HCT116 (cell line): ENCODE results near the gene FLVCR1. TPM values are rescaled to one million over a fixed set of nuclear protein-coding genes. Genes with fewer than 3 reads are reported as not detected.

ENCODE experiments used
- ATAC-seq: fragments of 200-7000 bp; cut with Tn5 transposase; 2 replicates; pipeline ENCODE4 v1.9.1; 2020; ENCODE audit warnings: mild to moderate bottlenecking, moderate library complexity
- BruUV-seq: library from RNA; stranded (reverse); fragments of 400-500 nt; replicated peaks from 2 replicates; lab custom pipeline; 2021; lab: Mats Ljungman, UMichigan
- CTCF ChIA-PET: fragments of 300-600 bp; sonication (Branson Sonifier 250); formaldehyde crosslinking; loops from one replicate; lab custom pipeline; 2021; ENCODE audit warnings: antibody characterized with exemption; lab: Charles Lee
- POLR2A ChIA-PET: fragments of 300-600, 350-600 bp; sonication (Branson Sonifier 250); formaldehyde crosslinking; loops from one replicate; lab custom pipeline; 2021; ENCODE audit warnings: antibody characterized with exemption; lab: Charles Lee
- RAD21 ChIA-PET, 2 experiments: fragments of 300-600 bp; sonication (Branson Sonifier 250); formaldehyde crosslinking; loops; one replicate each; lab custom pipeline; 2023; ENCODE audit warnings: low total read pairs in 2 of 2; ENCODE audit not compliant: uncharacterized antibody in 2 of 2, unreplicated experiment in 2 of 2, low non-redundant PET in 1 of 2; lab: Charles Lee
- DNase-seq: peaks from one replicate; pipeline ENCODE4 v3.0.0-alpha.2; 2010; ENCODE audit warnings: low read depth, low spot score
- H2AFZ ChIP-seq: fragments of 200-600 bp; shearing (Covaris generic), sonication (generic); 2 replicates; pipeline ENCODE4 v1.6.1; 2017; ENCODE audit warnings: low read depth, mixed run types, mixed read lengths, antibody characterized with exemption, low read length; ENCODE audit not compliant: poor library complexity, severe bottlenecking
- H3K27ac ChIP-seq: 2 replicates; pipeline ENCODE4 v1.5.1; 2012; ENCODE audit warnings: low read depth, low read length
- H3K27me3 ChIP-seq: fragments of 200-600 bp; sonication (generic); 2 replicates; pipeline ENCODE4 v1.6.1; 2016; ENCODE audit warnings: mixed run types, low read length, mixed read lengths; ENCODE audit not compliant: insufficient read depth
- H3K36me3 ChIP-seq, 2 experiments: fragments of 200-500 bp in 1 of 2; fragments of 200-600 bp in 1 of 2; sonication (Bioruptor generic) in 1 of 2; sonication (generic) in 1 of 2; 2 replicates each; pipeline versions ENCODE4 v1.5.1 to v1.6.1; 2014 to 2016; ENCODE audit warnings: low read length in 2 of 2, inconsistent platforms in 1 of 2, mixed read lengths in 1 of 2, mixed run types in 1 of 2; ENCODE audit not compliant: insufficient read depth in 2 of 2, control insufficient read depth in 1 of 2
- H3K4me1 ChIP-seq, 2 experiments: fragments of 200-600 bp in 1 of 2; sonication (generic) in 1 of 2; 2 replicates each; pipeline versions ENCODE4 v1.5.1 to v1.6.1; 2012 to 2017; ENCODE audit warnings: low read length in 2 of 2, inconsistent platforms in 1 of 2, mild to moderate bottlenecking in 1 of 2, mixed read lengths in 1 of 2, mixed run types in 1 of 2, moderate library complexity in 1 of 2; ENCODE audit not compliant: insufficient read depth in 2 of 2, control insufficient read depth in 1 of 2
- H3K4me2 ChIP-seq: fragments of 200-600 bp; sonication (generic); 2 replicates; pipeline ENCODE4 v1.6.1; 2017; ENCODE audit warnings: mixed run types, low read length, mixed read lengths
- H3K4me3 ChIP-seq, 2 experiments: fragments of 200-600 bp in 1 of 2; sonication (generic) in 1 of 2; replicated peaks in 1 of 2; 2 replicates each; pipeline ENCODE4 v1.5.1; 2011 to 2016; ENCODE audit warnings: low read length in 2 of 2, control low read depth in 1 of 2, low read depth in 1 of 2, mild to moderate bottlenecking in 1 of 2, mixed read lengths in 1 of 2, mixed run types in 1 of 2
- H3K79me2 ChIP-seq: fragments of 200-600 bp; sonication (generic); 2 replicates; pipeline ENCODE4 v1.6.1; 2017; ENCODE audit warnings: mild to moderate bottlenecking, mixed run types, low read length, moderate library complexity, mixed read lengths; ENCODE audit not compliant: insufficient read depth
- H3K9ac ChIP-seq: fragments of 200-600 bp; sonication (generic); 2 replicates; pipeline ENCODE4 v1.6.1; 2016; ENCODE audit warnings: low read length, mixed read lengths
- H3K9me2 ChIP-seq: fragments of 200-600 bp; sonication (generic), shearing (Covaris generic); 2 replicates; pipeline ENCODE4 v1.6.1; 2017; ENCODE audit warnings: mixed run types, mild to moderate bottlenecking, moderate library complexity; ENCODE audit not compliant: insufficient read depth
- H3K9me3 ChIP-seq, 2 experiments: fragments of 200-500 bp in 1 of 2; fragments of 200-600 bp in 1 of 2; sonication (Bioruptor generic) in 1 of 2; sonication (generic) in 1 of 2; 2 replicates each; pipeline ENCODE4 v1.6.1; 2014 to 2017; ENCODE audit warnings: low read length in 2 of 2, mixed read lengths in 2 of 2, inconsistent platforms in 1 of 2, low read depth in 1 of 2, mild to moderate bottlenecking in 1 of 2, mixed run types in 1 of 2, moderate library complexity in 1 of 2; ENCODE audit not compliant: control insufficient read depth in 1 of 2, insufficient read depth in 1 of 2
- H4K20me1 ChIP-seq: fragments of 200-600 bp; sonication (generic), shearing (Covaris generic); 2 replicates; pipeline ENCODE4 v1.6.1; 2017; ENCODE audit warnings: mixed run types, mild to moderate bottlenecking, moderate library complexity; ENCODE audit not compliant: insufficient read depth
- FOSL1 ChIP-seq: IDR thresholded peaks from 2 replicates; pipeline ENCODE4 v1.6.1; 2012; ENCODE audit warnings: low read depth
- JUND ChIP-seq: IDR thresholded peaks from 2 replicates; pipeline ENCODE4 v1.6.1; 2012
- POLR2A ChIP-seq: IDR thresholded peaks from 2 replicates; pipeline ENCODE4 v1.7.0; 2011; ENCODE audit warnings: borderline replicate concordance; ENCODE audit not compliant: insufficient read depth, insufficient read length; ENCODE audit errors: extremely low read depth
- SRF ChIP-seq: IDR thresholded peaks from 2 replicates; pipeline ENCODE4 v1.6.1; 2012; ENCODE audit warnings: low read depth
- TCF7L2 ChIP-seq: IDR thresholded peaks from 2 replicates; pipeline ENCODE4 v1.7.0; 2011; ENCODE audit warnings: borderline replicate concordance, inconsistent platforms; ENCODE audit not compliant: insufficient read depth, insufficient read length; ENCODE audit errors: extremely low read depth
- YY1 ChIP-seq: IDR thresholded peaks from 2 replicates; pipeline ENCODE4 v1.6.1; 2011; ENCODE audit warnings: low read length, low read depth, moderate library complexity, mild to moderate bottlenecking; ENCODE audit not compliant: insufficient replicate concordance; ENCODE audit errors: extremely low read depth
- ZFX ChIP-seq: fragments of 450-650 bp; IDR thresholded peaks from 2 replicates; pipeline ENCODE4 v1.6.1; 2017
- ZNF274 ChIP-seq: fragments of 200-500 bp; sonication (Bioruptor generic); IDR thresholded peaks from 2 replicates; pipeline ENCODE4 v1.6.1; 2014; ENCODE audit warnings: mild to moderate bottlenecking, low read depth, low read length, inconsistent platforms
- intact Hi-C: fragments of 100-400 bp; cut with micrococcal nuclease; formaldehyde crosslinking; loops from 2 replicates; pipeline ENCODE4 v1.10.0; 2022
- total RNA-seq: library from RNA; stranded (reverse); gene quantifications from one replicate; pipeline ENCODE4 v1.2.1, GENCODE V29; 2021; ENCODE audit not compliant: unreplicated experiment
- TF ChIP-seq, protein P1 (sequence below): IDR thresholded peaks from 2 replicates; pipeline ENCODE4 v1.6.1; 2011; ENCODE audit warnings: mild to moderate bottlenecking, low read length, moderate library complexity; ENCODE audit not compliant: insufficient replicate concordance; ENCODE audit errors: extremely low read depth
- TF ChIP-seq, protein P2 (sequence below), 3 experiments: fragments of 200-600 bp in 1 of 3; sonication (generic) in 1 of 3; IDR thresholded peaks in 2 of 3; conservative IDR thresholded peaks in 1 of 3; 2 replicates each; pipeline ENCODE4 v1.5.1; 2012 to 2017; ENCODE audit warnings: low read depth in 2 of 3, low read length in 2 of 3, antibody characterized with exemption in 1 of 3, borderline replicate concordance in 1 of 3, control low read depth in 1 of 3, mild to moderate bottlenecking in 1 of 3, mixed read lengths in 1 of 3, mixed run types in 1 of 3, moderate library complexity in 1 of 3; ENCODE audit not compliant: insufficient read depth in 1 of 3
- TF ChIP-seq, protein P3 (sequence below): IDR thresholded peaks from 2 replicates; pipeline ENCODE4 v1.6.1; 2012; ENCODE audit warnings: low read depth
- TF ChIP-seq, protein P4 (sequence below): IDR thresholded peaks from 2 replicates; pipeline ENCODE4 v1.6.1; 2012

The FLVCR1 gene
- total RNA-seq, 1 experiment from 2014 or later, result 19.0 TPM

DNA sequence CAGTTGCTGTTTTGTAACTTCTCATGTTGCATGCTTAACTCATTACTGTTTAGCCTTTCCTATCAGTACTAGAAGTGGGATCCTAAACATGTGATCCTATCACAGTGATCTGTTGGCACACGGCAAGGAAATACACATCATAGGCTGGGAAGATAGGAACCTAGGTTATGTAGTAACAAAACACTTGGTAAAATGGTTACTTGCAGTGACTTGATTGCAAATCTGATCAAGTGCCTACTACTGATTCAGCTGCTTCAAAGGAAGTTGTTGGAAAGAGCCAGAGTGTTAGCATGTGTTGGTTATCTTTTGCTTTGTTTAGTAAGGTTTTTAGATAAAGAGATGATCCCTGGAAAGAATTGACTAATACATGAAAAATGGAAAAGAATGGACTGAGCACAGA is 83.4 kb downstream of the FLVCR1 start:
- H2AFZ ChIP-seq, result no peak overlapping the region
- no peaks in the 10 kb centered on the region for H3K9me3 ChIP-seq
- CTCF ChIA-PET, result no interaction called here
- no peaks in the 10 kb centered on the region for H3K4me1 ChIP-seq
- H3K79me2 ChIP-seq, result no peaks in the 10 kb centered on the region
- no TSS peak for BruUV-seq
- H3K9me2 ChIP-seq, result no peaks in the 10 kb centered on the region
- no peaks in the 10 kb centered on the region for H3K27me3 ChIP-seq
- no peak overlapping the region for H3K4me2 ChIP-seq
- intact Hi-C loops, result no loop called here
- POLR2A ChIA-PET, result no interaction called here
- H3K9ac ChIP-seq, result no peak overlapping the region
- H3K4me3 ChIP-seq, result no peak overlapping the region
- no peak for DNase-seq
- no peak for ATAC-seq
- H3K27ac ChIP-seq, result no peak overlapping the region
- TF ChIP-seq ZNF274 (no peak), FOSL1 (no peak), YY1 (no peak), POLR2A (no peak), JUND (no peak), TCF7L2 (no peak), SRF (no peak), ZFX (no peak)
- TF ChIP-seq, protein P1, sequence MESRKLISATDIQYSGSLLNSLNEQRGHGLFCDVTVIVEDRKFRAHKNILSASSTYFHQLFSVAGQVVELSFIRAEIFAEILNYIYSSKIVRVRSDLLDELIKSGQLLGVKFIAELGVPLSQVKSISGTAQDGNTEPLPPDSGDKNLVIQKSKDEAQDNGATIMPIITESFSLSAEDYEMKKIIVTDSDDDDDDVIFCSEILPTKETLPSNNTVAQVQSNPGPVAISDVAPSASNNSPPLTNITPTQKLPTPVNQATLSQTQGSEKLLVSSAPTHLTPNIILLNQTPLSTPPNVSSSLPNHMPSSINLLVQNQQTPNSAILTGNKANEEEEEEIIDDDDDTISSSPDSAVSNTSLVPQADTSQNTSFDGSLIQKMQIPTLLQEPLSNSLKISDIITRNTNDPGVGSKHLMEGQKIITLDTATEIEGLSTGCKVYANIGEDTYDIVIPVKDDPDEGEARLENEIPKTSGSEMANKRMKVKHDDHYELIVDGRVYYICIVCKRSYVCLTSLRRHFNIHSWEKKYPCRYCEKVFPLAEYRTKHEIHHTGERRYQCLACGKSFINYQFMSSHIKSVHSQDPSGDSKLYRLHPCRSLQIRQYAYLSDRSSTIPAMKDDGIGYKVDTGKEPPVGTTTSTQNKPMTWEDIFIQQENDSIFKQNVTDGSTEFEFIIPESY, result no peak
- TF ChIP-seq, protein P2, sequence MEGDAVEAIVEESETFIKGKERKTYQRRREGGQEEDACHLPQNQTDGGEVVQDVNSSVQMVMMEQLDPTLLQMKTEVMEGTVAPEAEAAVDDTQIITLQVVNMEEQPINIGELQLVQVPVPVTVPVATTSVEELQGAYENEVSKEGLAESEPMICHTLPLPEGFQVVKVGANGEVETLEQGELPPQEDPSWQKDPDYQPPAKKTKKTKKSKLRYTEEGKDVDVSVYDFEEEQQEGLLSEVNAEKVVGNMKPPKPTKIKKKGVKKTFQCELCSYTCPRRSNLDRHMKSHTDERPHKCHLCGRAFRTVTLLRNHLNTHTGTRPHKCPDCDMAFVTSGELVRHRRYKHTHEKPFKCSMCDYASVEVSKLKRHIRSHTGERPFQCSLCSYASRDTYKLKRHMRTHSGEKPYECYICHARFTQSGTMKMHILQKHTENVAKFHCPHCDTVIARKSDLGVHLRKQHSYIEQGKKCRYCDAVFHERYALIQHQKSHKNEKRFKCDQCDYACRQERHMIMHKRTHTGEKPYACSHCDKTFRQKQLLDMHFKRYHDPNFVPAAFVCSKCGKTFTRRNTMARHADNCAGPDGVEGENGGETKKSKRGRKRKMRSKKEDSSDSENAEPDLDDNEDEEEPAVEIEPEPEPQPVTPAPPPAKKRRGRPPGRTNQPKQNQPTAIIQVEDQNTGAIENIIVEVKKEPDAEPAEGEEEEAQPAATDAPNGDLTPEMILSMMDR (IDR thresholded peaks at IDR 0.05 in 2 of 3, conservative IDR thresholded peaks at IDR 0.05 in 1 of 3; ENCODE audit: borderline replicate concordance in 1 of 3, insufficient read depth in 1 of 3, low read depth in 2 of 3, low read length in 2 of 3), result no peak
- TF ChIP-seq, protein P3, sequence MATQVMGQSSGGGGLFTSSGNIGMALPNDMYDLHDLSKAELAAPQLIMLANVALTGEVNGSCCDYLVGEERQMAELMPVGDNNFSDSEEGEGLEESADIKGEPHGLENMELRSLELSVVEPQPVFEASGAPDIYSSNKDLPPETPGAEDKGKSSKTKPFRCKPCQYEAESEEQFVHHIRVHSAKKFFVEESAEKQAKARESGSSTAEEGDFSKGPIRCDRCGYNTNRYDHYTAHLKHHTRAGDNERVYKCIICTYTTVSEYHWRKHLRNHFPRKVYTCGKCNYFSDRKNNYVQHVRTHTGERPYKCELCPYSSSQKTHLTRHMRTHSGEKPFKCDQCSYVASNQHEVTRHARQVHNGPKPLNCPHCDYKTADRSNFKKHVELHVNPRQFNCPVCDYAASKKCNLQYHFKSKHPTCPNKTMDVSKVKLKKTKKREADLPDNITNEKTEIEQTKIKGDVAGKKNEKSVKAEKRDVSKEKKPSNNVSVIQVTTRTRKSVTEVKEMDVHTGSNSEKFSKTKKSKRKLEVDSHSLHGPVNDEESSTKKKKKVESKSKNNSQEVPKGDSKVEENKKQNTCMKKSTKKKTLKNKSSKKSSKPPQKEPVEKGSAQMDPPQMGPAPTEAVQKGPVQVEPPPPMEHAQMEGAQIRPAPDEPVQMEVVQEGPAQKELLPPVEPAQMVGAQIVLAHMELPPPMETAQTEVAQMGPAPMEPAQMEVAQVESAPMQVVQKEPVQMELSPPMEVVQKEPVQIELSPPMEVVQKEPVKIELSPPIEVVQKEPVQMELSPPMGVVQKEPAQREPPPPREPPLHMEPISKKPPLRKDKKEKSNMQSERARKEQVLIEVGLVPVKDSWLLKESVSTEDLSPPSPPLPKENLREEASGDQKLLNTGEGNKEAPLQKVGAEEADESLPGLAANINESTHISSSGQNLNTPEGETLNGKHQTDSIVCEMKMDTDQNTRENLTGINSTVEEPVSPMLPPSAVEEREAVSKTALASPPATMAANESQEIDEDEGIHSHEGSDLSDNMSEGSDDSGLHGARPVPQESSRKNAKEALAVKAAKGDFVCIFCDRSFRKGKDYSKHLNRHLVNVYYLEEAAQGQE, result no peak
- TF ChIP-seq, protein P4, sequence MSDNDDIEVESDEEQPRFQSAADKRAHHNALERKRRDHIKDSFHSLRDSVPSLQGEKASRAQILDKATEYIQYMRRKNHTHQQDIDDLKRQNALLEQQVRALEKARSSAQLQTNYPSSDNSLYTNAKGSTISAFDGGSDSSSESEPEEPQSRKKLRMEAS, result no peak
- TF ChIP-seq, all 23 proteins: peak for 0
- RAD21 ChIA-PET, result no interaction called here
- no peaks in the 10 kb centered on the region for H3K36me3 ChIP-seq
- H4K20me1 ChIP-seq, result no peaks in the 10 kb centered on the region
